HG02970 (cell line): ENCODE measurements around the gene ZNF669.
A peak's percentile ranks its signal among the peaks of the same experiment; 100 is the strongest.

Experiments used
- ATAC-seq: cut with Tn5 transposase; IDR thresholded peaks from one replicate; pipeline ENCODE4 v1.9.1; 2021; ENCODE audit warnings: mild to moderate bottlenecking, moderate library complexity, moderate number of reproducible peaks; ENCODE audit not compliant: unreplicated experiment, low FRiP score

ZNF669 gene

DNA sequence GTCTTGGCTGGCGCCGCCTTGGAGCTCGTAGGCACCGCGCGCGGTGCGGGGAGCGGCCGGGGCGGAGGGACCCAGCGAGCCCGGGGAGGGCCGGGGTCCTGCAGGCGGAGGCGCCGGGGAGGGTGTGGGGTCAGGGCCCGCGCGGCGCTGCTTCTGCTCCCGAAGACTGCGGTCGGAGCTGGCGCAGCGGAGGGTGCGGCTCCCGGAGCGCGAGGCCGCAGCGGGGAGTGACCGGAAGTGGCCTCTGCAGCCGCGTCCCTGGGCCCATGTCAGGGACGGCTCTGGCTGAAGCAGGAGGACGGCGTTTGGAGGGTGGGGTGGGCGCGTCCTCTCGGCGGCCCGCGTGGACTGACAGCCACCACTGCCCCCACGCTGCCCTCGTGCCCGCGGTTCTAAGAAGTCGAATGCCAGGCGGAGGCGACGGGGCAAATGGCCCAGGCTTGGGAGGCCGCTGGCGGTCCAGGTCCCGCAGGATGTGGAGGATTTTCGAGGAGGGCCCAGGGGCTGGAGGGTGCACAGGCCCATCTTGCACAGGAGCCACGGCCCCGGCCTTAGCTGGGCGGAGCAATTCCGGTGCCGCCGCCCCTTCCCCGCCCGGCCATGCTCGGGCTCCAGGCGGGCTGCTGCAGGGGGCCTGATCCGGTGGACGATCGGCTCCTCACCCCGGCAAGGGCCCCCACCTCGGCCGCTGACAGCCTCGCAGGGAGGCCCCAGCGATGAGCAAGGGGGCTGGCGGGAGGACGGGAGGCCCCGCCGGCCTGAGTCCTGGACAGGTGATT, 7.7 kb upstream of the ZNF669 start:
- ATAC-seq = no peak

DNA sequence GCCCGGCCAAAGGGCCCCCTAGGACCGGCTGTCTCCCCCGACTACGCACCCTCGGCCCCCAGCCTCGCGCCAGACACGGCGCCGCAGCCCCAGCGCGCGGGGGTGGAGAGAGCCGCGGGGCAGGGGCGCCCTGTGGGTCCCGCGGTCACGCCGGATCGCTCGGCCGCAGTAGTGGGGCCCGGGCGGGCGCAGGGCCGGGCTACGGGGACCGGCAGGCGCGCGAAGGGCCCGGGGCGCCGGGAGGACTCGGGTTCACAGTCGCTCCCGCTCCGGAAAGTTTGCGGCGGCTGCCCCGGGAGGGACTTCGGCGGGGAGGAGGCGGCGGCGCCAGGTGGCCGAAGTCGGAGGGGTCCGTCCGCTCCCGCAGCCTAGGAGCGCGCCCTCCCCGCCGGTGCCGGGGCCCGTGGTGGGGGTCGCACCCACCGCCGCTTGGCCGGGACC, 7.1 kb upstream of the ZNF669 start:
- no peak for ATAC-seq

DNA sequence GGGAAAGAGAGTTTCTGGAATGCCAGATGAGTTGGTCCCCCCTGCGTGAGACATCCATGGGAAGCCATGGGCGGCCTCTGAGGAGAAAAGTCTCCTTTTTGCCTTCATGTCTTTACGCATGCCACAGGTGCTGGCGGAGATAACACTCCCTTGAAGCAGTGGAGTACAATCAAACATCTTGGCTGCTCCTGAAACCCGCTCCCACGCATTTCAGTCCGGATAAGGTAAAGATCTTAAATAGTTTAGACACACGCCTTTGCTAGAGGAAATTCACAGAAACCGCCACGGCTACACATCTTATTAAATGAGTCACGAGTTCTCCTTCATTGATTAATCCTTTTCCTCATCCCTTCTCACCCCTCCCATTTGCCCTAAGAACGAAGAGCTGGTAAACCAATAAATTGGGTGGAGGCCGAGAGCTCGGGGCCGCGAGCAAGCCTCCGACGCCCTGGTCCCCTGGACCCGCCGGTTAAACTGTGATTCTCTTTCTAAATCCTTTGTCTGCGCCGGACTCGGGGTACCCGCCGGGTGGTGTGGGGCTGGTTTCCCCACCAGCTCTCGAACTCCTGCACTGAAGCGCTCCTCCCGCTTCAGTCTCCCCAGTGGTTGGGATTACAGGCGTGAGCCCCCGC, 6.6 kb upstream of the ZNF669 start:
- ATAC-seq = no peak

DNA sequence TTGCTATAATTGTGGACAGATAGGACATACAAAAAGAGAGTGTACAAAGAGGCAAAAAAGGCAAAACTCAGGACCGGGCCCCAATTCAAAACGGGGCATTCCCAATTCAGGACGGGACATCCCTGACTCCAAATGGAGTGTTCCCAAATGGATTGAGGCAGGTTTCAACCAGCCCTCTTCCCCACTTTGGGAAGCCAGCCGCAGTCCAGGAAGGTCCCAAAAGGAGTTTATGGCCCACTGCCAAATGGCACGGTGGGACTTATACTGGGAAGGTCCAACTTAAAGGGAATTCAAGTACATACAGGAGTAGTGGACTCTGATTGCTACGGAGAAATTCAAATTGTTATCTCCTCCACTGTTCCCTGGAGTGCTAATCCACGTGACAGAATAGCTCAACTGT, 3.5 kb upstream of the ZNF669 start:
- ATAC-seq = no peak

DNA sequence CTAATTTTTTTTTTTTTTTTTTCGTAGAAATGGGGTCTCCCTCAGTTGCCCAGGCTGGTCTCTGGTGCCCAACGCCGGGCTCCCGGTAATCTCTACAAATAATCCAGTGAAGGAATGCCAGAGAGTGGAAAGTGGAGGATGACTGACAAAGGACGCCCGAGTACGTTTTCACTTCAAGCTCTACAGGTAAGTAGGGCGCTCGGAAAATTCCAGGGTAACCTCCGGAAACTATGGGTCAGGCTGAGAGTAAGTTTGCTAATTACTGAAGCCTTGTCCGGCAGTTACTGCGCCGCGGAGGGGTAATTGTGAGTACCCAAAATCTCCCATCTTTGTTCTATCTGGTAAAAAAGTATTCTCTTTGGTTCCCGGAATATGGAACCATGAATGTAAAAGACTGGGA, 1.8 kb upstream of the ZNF669 start:
- ATAC-seq = no peak

DNA sequence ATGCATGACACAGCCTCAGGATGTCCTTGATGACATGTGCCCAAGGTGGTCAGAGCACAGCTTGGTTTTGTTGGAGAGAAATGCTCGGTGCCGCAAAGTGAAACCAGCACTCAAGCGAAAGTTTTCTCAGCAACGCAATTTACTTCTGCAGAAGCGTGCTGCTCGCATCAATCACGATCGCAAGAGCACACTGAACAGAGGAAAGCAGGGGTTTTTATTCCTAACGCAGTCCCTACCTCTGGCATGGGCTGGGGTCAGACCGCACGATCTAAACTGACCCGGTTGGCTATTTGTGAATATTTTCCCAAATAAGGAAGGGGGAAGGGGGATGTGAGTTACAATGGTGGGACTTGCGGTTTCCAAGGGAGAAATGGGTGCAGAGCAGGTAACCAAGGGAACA, 809 bp upstream of the ZNF669 start:
- ATAC-seq = no peak

DNA sequence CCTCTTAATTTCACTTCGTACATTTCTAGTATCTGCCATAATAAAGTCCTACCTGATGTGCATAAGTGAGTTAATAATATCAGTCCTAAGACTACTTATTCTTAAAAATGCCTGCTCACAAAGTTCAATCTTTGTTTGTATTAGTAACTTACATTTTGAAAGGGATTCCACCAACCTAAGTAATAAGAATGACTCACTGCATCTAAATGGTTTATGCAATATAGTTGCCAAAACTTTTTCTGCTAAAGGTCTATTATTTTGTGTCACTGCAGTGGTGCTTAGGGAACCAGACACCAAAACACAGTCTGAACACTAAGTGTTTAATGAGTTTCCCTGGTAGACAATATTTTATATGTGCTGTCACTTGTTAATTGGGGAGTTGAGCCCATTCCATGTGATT, 1.8 kb downstream of the ZNF669 start:
- no peak for ATAC-seq

DNA sequence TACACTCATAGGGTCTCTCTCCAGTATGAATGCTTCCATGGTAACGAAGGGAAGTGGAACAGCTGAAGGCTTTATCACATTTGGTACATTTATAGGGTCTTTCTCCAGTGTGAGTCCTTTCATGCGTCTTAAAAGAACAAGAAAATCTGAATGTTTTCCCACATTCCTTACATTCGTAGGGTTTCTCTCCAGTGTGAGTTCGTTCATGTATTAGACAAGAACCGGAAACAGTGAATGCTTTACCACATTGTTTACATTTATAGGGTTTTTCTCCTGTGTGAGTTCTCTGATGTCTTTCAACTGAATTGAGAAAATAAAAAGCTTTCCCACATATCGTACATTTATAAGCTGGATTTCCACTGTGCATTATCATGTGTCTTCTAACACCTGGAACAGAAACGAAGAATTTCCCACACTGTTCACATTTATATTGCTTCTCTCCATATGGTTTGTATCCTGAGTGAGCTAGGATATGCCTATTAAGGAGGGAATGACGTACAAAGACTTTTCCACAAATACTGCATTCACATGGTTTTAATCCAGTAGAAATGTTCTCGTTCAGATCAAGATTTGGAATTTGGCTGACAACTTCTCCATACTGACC, 3.4 kb downstream of the ZNF669 start:
- no peak for ATAC-seq

DNA sequence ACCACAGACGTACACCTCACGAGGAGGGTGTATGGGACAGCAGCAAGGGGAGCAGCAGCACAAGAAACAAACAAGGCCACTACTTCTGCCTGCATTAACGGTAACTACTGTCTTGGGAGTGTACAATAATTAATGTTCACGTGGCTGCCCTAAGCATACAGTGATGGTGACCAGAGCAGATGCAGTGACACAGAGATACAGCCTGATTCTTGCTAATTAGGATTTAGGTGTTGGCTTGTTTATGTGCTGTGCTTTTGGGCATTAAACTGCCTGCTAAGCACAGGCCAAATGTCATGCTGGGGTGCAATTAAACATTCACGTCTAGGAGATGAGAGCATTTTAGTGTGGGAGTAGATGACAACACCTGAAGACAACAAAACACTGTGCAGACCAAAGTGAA, 7.2 kb downstream of the ZNF669 start:
- ATAC-seq = no peak

DNA sequence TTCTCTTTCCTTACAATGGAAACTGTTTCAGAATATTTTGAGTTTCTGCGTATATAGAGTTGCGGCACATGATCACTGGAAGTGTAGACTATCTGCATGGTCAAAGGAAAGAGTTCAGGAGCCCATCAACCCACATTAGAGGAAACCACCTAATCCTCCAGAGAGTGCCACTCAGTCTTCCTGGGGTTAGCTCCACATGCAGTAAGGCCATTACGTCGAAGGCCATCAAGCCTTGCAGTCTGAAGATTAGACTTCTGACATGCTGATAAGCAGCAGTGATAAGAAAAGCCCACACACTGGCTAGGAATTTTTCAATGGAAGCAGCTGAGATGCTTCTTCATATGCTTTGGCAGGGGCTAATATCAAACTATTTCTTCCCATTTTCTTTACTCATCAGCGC, 7.6 kb downstream of the ZNF669 start:
- no peak for ATAC-seq

DNA sequence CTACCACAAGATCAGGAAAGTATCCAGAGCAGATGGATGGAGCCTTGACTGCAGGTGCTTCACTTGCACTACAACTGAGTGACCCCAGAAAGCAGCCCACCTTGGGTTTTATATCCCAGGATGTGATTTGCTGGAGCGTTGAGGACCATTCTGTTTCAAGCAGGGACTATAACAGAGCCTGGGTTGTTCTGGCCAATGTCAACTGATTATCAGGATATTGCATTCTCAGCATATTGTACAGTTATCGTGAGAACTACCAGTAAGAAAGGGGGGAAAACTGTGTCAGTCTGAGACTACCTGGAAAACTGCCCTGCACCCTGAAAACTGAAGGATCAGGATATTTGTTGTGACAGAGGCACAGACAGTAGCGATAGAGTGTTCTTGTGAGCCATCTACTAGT, 8.0 kb downstream of the ZNF669 start:
- ATAC-seq = no peak

DNA sequence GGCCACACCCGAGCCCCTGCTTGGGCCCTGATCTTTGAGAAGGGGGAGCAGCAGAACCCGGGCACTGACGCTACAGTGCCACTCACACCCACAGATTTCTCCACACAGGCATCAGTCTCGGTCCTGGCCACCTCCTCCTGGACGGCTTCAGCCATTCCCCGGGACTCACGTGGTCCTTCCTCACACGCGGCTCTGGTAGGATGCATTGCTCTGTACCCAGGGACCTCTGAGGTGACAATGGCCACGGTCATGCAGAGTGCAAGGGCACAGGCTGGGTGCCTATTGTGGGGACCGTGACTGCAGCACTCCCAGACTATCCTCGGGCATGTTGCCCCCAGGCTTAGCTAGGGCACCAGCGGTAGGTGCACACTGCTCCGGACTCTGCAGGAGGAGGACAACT, 13.7 kb downstream of the ZNF669 start:
- no peak for ATAC-seq

DNA sequence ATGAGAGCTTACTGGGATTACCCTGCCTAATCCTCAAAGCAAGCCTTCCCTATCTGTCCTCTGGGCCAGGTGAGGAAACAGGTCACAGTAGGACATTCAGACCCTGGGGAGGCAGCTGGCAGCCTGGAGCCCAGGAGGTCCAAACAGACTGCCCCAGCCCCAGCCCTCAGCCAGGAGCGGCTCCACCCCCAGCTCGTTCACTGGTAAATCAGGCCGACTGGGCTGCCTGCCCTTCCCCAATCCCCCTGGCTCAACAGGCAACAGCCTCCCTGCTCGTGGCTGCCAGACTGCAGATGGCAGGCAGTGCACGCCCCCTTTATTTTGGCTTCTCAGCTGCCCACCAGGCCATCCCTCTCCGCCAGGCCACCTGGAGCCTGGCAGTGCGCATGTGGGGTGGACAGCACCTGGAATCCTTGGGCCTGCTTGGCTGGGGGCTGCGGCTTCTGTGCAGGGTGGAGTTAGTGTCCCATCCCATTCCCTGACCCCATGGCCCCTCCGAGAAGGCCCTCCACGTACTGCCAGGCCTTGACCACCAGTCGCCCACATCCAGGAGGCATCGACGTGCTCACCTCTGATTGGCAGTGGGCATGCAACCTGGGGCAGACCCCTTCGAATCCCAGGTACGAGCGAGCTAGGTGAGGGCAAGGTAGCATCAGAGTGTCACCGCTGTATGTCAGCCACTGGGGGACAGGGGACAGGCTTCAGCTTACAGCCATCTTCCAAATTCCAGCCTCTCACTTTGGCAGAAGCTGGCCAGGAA, 14.4 kb downstream of the ZNF669 start:
- ATAC-seq = no peak

DNA sequence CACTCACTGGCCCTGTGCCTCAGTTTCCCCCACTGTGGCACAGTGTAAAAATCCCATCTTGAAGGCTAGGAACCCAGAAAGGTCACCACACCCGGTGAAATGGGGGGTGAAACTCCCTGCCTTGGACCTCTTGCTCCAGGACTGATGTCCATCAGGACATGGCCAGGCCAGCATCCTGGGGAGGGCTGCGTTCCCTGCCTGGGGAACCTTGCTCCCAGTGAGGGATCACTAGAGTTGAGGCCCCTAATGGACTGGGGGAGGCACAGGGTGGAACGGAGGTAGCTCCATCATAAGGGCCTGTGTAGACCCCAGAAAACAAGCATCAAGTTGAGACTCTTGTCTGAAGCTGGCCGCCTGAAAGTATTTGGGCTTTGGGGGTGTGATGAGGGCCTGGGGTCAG, 15.2 kb downstream of the ZNF669 start:
- ATAC-seq = no peak

DNA sequence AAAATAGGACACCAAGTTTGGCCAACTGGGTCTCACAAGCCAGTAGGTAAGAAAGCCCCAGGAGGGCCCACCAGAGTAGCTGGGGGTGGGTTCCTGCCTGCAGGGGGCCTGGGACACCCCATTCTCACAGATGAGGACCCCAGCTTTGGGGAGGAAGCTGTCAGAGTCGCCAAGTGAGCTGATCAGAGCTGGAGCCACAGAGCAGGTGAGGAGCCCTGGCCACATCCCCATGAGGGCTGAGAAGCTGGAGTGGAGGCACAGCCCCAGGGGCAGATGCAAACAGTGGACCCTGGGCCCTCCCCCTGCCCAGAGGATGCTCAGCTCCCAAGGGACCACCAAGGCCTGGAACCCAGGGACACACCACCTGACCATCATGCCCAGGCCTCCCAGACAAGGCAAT, 16.9 kb downstream of the ZNF669 start:
- no peak for ATAC-seq

DNA sequence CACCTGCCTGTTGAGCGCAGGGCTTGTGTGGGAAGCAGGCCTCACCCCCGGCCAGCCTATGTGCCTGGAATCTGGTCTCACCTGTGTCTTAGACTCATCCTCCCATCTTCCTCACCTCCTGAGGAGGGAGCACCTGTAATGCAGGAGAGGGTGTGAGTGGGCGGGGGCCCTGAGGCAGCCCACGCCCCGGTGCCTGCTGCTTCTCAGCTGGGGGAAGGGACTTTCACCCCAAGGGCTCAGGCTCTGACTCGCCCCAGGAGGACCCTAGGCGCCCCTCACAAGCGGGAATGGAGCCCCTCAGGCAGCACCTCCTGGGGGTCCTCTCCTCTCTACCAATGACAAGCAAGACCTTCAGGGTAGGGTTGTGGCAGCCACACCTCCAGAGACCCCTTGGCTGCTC, 18.8 kb downstream of the ZNF669 start:
- no peak for ATAC-seq

DNA sequence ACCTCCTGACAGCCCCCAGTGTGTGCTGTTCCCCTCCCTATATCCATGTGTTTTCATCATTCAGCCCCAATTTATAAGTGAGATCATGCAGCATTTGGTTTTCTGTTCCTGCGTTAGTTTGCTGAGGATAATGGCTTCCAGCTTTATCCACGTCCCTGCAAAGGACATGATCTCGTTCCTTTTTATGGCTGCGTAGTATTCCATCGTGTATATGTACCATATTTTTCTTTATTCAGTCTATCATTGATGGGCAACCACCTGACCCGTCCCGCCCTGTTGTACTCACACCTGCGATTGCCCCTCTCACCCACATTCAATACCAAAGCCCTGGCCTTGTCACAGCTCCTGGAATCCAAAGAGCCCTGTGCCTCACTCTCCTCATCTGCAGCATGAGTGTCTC, 19.4 kb downstream of the ZNF669 start:
- ATAC-seq = no peak

DNA sequence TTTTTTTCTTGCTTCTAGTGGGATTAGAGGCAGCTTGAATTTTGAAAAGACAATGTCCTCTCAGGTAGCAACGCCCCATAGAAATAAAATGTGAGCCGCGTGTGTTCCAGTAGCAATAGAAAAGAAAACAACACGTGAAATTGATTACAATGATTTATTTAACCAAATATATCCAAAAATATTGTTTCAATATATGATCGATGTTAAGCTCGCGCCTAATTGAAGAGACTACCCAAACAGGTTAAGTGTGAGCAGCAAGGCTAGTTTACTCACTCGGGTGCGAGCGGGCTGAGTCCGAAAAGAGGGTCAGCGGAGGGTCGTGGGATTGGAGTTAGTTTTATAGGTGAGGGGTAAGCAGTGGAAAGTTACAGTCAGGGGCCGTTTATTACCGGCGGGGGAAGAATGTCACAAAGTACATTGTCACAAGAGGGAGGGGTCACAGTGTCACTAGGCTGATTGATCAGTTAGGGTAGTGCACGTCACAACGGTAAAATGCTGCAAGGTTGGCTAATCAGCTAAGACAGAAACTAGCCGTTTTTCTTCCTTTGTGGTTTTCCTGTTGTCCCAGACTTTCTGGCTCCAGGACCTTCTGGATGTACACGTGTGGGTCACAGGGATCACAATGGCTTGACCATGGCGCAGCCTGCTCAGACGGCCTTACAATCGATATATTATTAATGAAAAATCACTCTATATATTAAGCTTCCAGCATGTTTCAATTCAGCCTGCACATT, 24.8 kb downstream of the ZNF669 start:
- no peak for ATAC-seq

DNA sequence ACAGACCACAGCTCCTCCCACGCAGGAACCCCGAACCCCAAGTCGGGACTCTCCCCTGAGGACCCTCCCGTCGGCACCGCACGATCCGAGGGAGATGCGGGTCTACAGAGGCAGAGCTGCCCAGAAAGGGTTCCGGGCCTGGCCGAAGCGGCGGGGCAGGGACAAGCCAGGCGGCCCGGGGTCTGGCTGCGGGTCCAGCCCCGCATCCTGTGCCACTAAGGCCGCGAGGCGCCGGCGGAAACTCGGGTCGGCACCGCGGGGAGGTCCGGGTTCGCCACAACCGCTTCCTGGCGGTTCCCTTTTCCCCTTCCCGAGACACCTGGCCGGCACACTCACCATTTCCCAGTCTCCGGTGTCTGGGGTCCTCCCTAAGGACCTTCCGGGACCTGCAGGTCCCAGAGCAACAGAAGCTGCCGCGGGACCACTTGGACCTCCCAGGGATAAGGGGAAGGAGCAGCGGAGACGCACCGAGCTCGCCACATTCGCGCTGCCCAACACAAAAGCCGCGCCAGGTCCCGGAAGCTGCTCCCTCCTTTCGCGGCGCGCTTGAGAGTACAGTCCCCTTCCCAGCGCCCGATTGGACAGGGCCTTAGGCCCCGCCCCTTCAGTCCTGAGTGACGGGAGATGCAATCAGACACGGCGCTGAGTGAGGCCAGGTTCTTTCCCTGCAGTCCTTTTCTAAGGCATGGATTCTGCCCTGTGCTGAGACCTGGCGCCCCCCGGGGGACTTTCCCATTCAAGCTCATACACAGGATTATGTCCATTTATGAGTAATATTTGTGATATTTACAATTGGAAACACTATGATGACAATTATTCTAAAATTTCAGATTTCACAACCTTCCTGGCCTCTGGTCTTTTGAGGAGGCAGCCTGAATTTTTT, 25.7 kb downstream of the ZNF669 start, which contains the start of gene ZNF670:
Gene ZNF670 (minus strand): TSS at position 554 of the 883 bp plus-strand sequence. CDS start 215 bp downstream, at position 339.
- peak; percentile 99 for ATAC-seq
